ENCODE measurements around the gene RBL2. TPM values are rescaled to one million over a fixed set of nuclear protein-coding genes. Genes with fewer than 3 reads are reported as not detected.

The RBL2 gene
- total RNA-seq, 1 donor = 46.2 TPM

DNA sequence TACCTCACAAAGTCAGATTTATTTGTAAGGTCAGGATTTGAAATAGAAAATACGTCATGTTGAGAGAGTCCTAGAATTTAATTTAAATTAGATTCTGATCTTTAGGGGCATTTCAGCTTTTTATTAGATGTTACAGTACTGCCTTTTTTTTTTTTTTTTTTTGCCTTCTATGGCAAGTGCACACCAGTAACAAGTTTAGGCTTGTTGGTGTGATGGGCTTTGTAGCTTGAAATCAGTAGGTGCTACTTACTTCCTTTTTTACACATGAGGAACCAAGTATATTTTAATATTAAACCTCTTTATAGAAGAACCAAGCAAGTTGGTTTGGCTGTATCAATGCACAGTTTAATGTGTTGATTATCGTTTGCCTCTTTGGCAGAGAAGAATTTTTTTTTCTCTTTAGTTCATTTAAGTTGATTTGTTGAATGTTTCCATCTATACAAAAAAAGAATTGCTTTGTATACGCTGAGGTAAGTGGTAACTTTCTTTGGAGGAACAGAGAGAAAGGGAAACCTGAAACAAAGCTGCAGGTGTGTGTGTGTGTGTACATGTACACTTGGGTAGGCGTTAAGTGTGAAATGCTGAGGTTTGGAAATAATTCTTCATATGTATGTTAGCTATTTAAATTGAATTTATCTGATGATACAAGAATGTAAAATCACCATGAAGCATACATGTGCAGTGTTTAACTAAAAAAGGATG is 15.7 kb downstream of the RBL2 start:
- no peak for DNase-seq (ENCODE audit: low read depth)
- TF ChIP-seq, protein P1, sequence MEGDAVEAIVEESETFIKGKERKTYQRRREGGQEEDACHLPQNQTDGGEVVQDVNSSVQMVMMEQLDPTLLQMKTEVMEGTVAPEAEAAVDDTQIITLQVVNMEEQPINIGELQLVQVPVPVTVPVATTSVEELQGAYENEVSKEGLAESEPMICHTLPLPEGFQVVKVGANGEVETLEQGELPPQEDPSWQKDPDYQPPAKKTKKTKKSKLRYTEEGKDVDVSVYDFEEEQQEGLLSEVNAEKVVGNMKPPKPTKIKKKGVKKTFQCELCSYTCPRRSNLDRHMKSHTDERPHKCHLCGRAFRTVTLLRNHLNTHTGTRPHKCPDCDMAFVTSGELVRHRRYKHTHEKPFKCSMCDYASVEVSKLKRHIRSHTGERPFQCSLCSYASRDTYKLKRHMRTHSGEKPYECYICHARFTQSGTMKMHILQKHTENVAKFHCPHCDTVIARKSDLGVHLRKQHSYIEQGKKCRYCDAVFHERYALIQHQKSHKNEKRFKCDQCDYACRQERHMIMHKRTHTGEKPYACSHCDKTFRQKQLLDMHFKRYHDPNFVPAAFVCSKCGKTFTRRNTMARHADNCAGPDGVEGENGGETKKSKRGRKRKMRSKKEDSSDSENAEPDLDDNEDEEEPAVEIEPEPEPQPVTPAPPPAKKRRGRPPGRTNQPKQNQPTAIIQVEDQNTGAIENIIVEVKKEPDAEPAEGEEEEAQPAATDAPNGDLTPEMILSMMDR (IDR thresholded peaks at IDR 0.05; ENCODE audit: insufficient read depth, low read length) = no peak
- H3K4me3 ChIP-seq (ENCODE audit: low read depth, low read length) = no peak overlapping the region

DNA sequence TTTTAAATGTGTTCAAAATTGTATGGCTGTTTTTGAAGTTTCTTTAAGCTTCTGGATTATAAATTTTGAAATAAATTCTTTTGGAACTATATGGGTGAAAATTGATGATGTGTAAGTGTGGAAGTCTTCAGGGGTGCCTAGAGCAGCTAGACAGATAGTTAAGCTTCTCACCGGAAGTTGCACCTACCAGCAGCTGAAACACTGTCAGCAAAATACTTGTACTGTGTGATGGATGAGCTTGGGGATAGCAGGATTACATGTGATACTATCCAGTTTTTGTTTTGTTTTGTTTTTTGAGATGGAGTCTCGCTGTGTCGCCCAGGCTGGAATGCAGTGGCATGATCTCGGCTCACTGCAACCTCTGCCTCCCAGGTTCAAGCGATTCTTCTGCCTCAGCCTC is 19.7 kb downstream of the RBL2 start:
- DNase-seq (ENCODE audit: low read depth) = no peak
- H3K4me3 ChIP-seq (ENCODE audit: low read depth, low read length) = no peak overlapping the region
- TF ChIP-seq, protein P1 (IDR thresholded peaks at IDR 0.05; ENCODE audit: insufficient read depth, low read length) = no peak

DNA sequence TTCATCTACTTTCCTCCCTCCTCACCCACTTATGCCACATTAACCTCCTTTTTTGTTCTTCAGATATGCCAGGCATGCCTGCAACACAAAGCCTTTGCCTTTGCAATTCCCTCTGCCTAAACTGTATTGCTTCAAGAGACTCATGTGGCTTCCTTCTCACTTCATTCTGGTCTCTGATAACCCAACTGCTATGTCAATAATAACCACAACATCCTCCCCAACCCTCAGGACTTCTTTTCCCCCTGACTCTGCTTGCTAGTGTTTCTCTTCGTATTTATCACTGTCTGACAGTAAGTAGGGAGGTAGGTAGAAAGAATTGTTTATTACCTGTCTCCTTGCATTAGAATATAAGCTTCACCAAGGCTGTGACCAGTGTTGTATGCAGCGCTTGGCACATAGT is 22.4 kb downstream of the RBL2 start:
- TF ChIP-seq, protein P1 (IDR thresholded peaks at IDR 0.05; ENCODE audit: insufficient read depth, low read length) = no peak
- H3K4me3 ChIP-seq (ENCODE audit: low read depth, low read length) = no peak overlapping the region
- no peak for DNase-seq (ENCODE audit: low read depth)

GRCh38 chr16:53457670-53458069 is 23.4 kb downstream of the RBL2 start:
- TF ChIP-seq, protein P1 (IDR thresholded peaks at IDR 0.05; ENCODE audit: insufficient read depth, low read length) = no peak
- H3K4me3 ChIP-seq (ENCODE audit: low read depth, low read length) = no peak overlapping the region
- no peak for DNase-seq (ENCODE audit: low read depth)

DNA sequence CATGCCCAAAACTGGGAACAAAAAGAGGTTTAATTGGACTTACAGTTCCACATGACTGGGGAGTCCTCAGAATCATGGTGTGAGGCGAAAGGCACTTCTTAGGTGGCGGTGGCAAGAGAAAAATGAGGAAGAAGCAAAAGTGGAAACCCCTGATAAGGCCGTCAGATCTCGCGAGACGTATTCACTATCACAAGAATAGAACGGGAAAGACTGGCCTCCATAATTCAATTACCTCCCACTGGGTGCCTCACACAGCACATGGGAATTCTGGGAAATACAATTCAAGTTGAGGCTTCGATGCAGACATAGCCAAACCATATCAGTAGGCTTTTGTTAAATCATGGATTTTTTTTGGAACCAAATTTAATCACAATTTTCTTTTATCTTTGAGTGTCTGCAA is 24.4 kb downstream of the RBL2 start:
- TF ChIP-seq, protein P1 (IDR thresholded peaks at IDR 0.05; ENCODE audit: insufficient read depth, low read length) = no peak
- DNase-seq (ENCODE audit: low read depth) = no peak
- no peak overlapping the region for H3K4me3 ChIP-seq (ENCODE audit: low read depth, low read length)

GRCh38 chr16:53465606-53466280 is 31.5 kb downstream of the RBL2 start:
- TF ChIP-seq, protein P1 (IDR thresholded peaks at IDR 0.05; ENCODE audit: insufficient read depth, low read length) = no peak

More at GRCh38 chr16:53465606-53466280, 31.5 kb downstream of the RBL2 start:
- peak; percentile 81 for DNase-seq (ENCODE audit: low read depth)
- H3K4me3 ChIP-seq (ENCODE audit: low read depth, low read length) = no peak overlapping the region

Measured in fibroblast of the aortic adventitia (primary cell).